Right ventricle myocardium inferior (tissue), 1 donor: ENCODE data around the gene TMEM132D. TPM values are rescaled to one million over a fixed set of nuclear protein-coding genes. Genes with fewer than 3 reads are reported as not detected.

Source experiments
- ATAC-seq: fragments of 200-7000 bp; cut with Tn5 transposase; one replicate; pipeline ENCODE4 v1.9.1; 2020; ENCODE audit warnings: mild to moderate bottlenecking, moderate library complexity
- DNase-seq: peaks from one replicate; pipeline ENCODE4 v3.0.0; 2021; ENCODE audit errors: missing footprints
- intact Hi-C: fragments of 100-400 bp; cut with DNase I; formaldehyde crosslinking; loops from one replicate; pipeline ENCODE4 v1.11.0; 2022
- total RNA-seq: library from RNA; stranded (reverse); fragmentation: NEBNext Ultra II Directional; extraction: Animal tissue kit (Norgen Biotek cat#: 25700); gene quantifications from one replicate; pipeline ENCODE4 v1.2.1, GENCODE V29; 2021
- donor health status: DM: no; HTN: yes; CAD: no; lungs with severe emphysema.

TMEM132D gene
- total RNA-seq, 1 donor from 2014 or later = not detected

GRCh38 chr12:129885287-129885686 lies 18.5 kb downstream of the TMEM132D start:
- DNase-seq = no peak
- intact Hi-C loops = no loop called here

DNA sequence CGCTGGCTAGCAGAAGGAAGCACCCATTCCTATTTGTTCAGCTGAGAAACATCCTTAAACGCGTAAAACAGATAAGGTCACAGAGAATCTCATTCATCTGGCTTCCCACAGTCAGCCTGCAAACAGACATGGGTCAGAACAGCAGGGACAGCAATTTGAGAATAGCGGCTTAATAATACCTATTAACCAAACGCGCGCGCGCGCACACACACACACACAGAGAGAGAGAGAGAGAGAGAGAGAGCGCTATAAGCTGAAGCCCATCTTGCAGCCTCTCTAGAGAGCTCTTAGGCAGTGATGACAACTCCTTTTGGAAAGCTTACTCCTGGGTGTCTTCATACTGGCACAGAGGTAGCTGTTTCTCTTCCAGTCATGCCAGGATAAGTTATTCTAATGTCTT lies 26.4 kb downstream of the TMEM132D start:
- no peak for DNase-seq
- intact Hi-C loops = no loop called here

More at GRCh38 chr12:129885287-129885686, 18.5 kb downstream of the TMEM132D start:
- no peak for ATAC-seq

GRCh38 chr12:129873833-129874208 lies 30.0 kb downstream of the TMEM132D start:
- DNase-seq (no peak), ATAC-seq (no peak)
- intact Hi-C loops = no loop called here

More for the DNA sequence above, 26.4 kb downstream of the TMEM132D start:
- no peak for ATAC-seq

DNA sequence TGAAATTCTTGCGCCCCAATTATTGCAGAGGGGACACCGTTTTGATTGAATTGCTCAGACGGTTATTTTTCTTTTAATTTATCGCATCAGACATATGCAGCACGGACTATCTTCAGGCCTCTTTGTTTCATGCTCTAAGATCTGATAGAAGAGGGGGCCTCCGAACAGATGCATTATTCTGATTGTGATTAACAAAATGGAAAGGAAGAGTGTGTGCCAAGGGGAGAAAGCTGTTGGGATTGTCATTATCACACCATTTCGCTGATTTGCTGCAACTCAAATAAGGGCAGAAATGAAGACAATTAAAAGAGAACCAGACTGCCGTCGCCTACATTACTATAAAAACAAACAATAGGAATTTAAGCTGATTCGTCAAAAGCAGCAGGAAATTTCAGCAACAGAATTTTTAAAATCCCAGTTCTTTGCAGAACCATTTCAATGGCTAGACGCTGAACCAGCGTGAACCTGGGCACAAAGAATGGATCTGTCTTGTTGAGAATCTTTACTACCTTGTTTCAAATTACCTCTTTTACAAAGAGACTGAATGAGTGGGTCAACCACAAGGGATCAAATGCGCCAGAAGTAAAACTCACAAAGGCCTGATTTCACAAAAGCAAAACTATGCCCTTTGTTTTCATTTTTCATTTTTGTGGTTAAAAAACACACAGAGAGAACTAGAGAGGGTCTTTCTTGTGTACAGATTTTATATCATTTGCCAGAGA lies 30.6 kb downstream of the TMEM132D start:
- intact Hi-C loops = no loop called here
- ATAC-seq (no peak), DNase-seq (no peak)

DNA sequence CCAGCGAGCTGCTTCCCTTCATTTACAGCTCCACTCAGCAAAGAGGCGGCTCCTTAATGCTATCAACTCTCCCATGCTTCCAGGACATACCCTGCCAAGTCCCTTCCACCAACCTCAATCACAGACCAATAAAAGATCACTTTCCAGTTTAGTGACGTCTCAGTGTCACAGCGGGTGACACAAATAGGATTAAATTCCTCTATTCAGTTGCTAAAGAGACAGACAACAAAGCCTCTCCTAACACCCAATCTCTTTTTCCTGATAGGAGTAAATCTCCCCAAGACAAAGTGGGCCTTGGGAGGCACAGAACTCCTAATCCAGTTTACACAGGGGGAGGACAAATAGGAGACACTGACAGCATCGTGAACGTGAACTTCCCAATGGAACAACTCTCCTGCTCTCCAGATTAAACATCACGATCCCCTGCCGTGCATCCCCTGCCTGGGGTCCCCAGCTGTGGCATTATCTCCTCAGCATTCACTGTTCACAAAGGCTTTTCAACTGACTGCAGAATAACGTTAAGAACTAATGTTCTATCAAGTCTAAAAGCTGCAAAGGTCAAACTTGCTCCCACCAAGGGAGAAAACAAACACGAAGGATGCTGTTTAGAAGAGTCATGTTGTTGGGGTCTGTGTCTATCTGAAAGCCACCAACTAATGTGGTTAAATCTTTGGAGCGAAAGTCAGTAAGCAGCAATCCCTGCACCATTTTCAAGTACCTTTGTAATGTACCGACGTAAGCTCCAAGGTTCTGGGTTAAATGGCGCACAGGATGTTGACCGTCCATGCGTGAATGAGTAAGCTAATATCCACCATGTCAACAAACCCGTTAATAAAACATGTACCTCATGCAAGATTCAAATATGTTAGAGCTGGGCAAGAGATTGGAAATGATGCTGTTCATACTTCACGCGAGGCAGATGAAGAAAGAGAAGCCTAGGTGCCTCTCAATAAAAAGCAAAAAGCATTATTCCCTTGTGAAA lies 31.5 kb downstream of the TMEM132D start:
- intact Hi-C loops = no loop called here
- no peak for DNase-seq
- ATAC-seq = no peak

DNA sequence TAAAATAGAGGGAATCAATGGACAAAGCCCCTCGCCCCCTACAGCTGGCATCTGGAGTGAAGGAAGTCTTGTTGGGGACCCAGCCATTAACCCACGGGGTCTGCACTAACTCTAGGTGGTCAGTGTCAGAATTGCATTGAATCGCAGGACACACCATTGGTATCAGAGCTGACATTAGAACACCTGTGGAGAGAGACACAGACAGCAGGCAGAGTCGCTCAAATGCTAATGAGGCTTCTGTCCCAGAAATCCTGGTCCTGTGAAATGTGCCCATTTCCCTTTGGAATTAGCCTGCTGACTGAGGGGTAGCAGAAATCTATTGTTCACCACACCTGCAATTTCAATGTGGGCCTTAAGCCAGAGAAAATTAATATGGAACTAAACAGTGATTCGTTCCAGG lies 33.0 kb downstream of the TMEM132D start:
- intact Hi-C loops = no loop called here
- DNase-seq (no peak), ATAC-seq (no peak)

DNA sequence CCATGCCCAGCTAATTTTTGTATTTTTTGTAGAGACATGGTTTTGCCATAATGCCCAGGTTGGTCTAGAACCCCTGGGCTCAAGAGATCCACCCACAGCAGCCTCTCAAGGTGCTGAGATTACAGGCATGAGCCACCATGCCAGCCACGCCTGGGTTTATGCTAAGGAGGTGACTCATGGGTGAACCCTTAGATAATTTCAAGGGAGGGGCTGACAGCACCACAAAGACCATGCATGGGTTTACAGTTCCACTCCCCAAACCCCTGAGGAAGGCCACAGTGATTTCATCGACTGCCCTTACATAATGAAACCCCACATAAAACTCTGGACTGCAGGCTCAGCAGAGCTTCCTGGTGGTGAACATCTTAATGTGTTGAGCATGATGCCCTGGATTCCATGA lies 33.7 kb downstream of the TMEM132D start:
- intact Hi-C loops = no loop called here
- no peak for ATAC-seq
- DNase-seq = no peak

GRCh38 chr12:129868575-129868974 lies 35.2 kb downstream of the TMEM132D start:
- intact Hi-C loops = no loop called here
- no peak for ATAC-seq
- no peak for DNase-seq

DNA sequence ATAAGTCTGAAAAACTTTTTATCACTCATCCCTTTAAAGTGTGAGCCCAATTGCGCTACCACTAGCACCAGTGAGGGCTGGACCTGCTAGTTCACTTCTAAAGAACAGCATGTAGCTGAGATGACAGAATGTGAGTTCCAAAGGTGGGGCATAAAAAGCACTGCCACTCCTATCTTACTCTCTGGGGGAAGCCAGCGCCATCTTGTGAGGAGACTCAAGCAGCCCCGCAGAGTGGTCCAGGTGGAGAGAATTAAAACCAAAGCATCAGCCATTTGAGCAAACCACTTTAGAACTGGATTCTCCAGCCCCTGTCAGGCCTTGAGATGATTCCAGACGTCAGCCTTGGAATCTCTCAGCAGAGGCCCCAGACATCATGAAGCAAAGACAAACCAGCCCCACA lies 39.9 kb downstream of the TMEM132D start:
- ATAC-seq (no peak), DNase-seq (no peak)
- intact Hi-C loops = no loop called here

- intact Hi-C loops = no loop called here
- ATAC-seq (no peak), DNase-seq (no peak)
These were observed 41.2 kb downstream of the TMEM132D start for GRCh38 chr12:129862561-129863175.

DNA sequence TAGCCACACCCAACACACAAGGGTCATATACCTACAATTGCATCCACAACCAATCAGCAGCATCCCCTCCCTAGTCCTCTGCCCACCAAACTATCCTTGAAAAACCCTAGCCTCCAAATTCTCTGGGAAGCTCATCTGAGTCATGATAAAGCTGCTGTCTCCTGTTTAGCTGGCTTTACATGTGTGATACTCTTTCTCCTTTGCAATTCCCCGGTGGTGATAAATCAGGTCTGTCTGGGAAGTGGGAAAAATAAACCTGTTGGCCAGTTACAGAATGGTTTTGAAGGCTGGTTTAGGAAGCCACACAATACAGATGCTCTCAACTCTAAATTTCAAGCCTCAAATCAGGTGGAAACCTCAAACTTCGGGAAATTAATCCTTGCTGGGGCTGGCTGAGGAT lies 41.9 kb downstream of the TMEM132D start:
- intact Hi-C loops = no loop called here
- DNase-seq (no peak), ATAC-seq (no peak)

DNA sequence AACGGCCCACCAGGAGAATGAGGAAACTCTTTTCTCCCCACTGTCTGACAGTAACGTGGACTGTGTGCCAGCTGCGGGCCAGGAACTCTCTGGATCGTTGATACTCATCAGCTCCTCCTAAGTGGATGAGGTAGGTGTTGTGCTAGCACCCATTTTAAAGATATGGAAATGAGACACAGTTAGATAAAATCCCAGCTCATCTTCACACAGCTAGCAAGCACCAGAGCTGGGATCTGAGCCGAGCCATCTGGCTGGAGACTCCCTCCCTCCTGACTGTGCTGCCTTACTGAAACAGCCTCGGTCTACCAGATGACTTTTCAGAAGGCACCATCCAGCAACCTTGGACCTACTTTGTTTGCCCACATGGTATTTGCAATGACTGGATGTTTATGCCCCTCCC lies 49.2 kb downstream of the TMEM132D start:
- intact Hi-C loops = no loop called here

GRCh38 chr12:129851296-129851695 lies 52.5 kb downstream of the TMEM132D start:
- intact Hi-C loops = no loop called here
- DNase-seq = no peak
- no peak for ATAC-seq

More for the DNA sequence above, 49.2 kb downstream of the TMEM132D start:
- no peak for ATAC-seq
- DNase-seq = no peak

DNA sequence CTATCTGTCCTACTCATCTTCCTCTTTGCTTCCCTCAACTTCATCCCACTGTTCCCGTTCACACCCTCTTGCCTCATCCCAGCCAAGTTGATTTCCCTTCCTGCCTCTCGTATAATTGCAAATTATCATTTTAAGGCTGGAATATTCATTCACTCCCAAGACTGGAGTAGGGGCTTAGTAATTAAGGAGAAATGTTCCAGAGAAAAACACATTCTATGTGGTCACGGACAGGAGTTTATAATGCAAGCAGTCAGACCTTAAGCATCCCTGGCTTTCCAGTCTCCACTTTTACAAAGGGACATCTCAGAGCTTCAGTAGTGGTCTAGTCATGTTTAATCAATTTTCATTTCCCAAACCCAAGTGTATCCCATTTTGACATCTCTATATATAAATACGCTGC lies 54.9 kb downstream of the TMEM132D start:
- ATAC-seq (no peak), DNase-seq (no peak)
- intact Hi-C loops = no loop called here

DNA sequence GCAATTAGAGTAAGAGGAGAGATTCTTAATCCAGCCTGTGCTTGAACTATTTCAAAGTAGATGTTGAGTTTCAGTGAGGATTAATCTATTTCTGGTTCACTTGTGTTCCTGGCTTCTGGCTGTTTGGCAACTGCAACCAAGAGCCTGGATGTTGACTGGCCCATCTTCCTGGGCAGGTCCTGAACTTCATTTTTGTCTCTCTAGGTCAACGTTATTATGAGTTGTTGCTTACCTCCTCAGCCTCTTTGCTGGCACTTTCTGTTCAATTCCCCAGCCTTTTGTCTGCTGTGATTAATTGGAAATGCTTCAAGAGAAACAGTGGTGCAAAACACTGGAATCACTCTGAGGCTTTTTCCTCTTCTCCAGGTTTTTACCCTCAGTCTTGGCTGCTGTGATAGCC lies 56.8 kb downstream of the TMEM132D start:
- DNase-seq (no peak), ATAC-seq (no peak)
- intact Hi-C loops = no loop called here

DNA sequence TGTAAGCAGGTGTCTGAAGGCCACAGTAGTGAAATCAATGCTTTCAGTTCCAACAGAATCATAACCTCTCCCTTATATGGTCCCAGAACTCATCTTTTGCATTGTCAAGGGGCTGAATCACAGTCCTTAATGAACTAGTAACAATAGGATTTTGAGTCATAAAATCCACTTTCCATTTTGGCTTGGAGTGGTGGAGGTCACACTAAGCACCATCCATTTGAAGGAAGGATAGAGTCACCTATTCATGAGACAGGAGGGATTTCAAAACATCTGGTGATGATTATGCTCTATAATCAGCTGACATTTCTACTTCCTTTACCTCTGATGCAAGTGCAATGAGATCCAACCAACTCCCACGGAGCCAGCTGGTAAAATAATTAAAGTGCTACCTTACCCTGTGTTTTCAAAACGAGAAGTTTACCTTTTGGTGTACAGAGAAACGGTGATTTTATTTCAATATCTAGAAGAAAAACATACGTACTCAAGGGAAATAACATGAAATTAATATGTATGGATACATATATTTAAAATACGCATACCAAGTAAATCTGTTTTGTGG lies 59.1 kb downstream of the TMEM132D start:
- intact Hi-C loops = no loop called here
- ATAC-seq = no peak
- no peak for DNase-seq

DNA sequence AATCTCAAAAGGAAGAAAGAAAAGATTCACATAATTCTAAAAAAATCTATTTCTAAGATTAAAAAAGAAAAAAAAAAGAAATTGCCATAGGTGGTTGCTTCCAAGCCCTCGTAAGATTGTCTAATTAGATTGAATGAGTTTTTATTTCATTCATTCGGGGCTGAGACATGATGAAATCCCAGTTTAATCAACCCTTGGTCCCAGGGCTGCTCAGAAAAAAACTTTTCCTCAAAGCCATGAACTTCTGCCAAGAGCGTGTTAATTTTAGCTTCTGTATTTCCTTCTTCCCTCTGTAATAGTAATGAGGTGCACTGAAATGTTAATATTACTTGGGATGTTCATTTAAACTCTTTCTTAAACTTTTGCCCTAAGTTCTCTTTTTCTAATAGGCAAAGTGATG lies 62.6 kb downstream of the TMEM132D start:
- intact Hi-C loops = no loop called here
- ATAC-seq (no peak), DNase-seq (no peak)

DNA sequence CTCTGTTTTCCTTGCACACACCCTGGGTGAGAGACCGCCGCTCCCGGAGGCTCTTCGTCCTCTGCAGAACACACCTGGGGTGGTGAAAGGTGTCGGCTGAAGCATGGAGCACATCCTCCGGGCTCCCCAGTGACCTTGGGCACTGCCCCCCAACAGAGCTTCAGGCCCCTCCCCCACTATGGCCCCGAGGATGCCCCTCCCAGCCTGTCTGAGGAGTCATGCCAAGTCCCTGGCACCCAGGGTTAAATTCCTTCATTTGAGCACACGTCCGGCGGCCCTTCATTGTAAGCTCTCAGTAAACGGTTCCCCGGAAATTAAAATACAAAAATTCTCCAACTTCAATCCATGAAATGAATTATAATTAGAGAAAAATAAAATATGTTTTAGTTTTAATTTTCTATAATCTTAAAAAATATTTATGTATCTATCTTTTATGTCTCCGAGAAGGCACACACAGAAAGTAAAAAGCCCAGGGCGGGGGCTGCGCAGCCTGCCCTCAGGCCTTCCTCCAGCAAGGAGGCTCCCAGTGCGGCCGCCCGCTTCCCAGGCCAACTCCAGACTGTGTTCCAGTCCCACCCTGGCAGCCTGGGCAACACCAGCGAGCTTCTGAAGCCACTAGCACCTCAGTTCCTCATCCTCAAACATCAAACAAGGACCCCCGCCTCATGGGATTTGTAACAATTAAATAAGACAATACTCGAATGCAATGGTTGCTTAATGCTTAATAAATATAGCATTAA lies 63.5 kb downstream of the TMEM132D start:
- ATAC-seq = no peak
- DNase-seq = no peak
- intact Hi-C loops = no loop called here

DNA sequence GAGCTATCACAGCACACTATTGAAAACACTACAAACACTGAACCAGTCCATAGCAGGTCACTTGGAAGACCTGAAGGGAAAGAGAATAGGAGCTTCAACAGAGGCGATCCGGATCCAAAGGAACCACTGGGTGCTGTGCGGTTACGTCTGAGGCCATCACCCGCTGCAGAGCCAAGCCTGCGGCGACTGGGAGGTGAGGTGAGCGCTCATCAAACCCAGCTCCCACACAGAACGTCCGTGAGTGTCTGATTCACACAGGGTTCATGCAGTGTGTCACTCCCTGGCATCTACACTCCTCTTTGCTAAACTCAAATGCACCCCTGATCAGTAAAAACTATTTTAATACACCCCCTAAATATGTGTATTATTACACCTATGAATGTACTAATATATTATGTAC lies 64.1 kb downstream of the TMEM132D start:
- ATAC-seq (no peak), DNase-seq (no peak)
- intact Hi-C loops = no loop called here
